NK-92 treated with Interleukin-12 subunit alpha and Interleukin-12 subunit beta, amount 100 ng/mL, for 24 hours (cell line): ENCODE data around the gene PRSS50.
"Not testable (repeated sequence)": the region's sequence is repeated elsewhere in the genome, so short reads cannot be mapped to it uniquely, and the experiment has no call there.

Source experiments
- DNase-seq: peaks from one replicate; lab custom pipeline; 2025; lab: John Stamatoyannopoulos, UW

PRSS50 gene, protein sequence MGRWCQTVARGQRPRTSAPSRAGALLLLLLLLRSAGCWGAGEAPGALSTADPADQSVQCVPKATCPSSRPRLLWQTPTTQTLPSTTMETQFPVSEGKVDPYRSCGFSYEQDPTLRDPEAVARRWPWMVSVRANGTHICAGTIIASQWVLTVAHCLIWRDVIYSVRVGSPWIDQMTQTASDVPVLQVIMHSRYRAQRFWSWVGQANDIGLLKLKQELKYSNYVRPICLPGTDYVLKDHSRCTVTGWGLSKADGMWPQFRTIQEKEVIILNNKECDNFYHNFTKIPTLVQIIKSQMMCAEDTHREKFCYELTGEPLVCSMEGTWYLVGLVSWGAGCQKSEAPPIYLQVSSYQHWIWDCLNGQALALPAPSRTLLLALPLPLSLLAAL

GRCh38 chr3:46717447-46718231 is at the start of gene PRSS50:
Gene PRSS50 (minus strand): TSS chr3:46717869. CDS start chr3:46717824, 45 bp downstream.
- DNase-seq, result no peak

DNA sequence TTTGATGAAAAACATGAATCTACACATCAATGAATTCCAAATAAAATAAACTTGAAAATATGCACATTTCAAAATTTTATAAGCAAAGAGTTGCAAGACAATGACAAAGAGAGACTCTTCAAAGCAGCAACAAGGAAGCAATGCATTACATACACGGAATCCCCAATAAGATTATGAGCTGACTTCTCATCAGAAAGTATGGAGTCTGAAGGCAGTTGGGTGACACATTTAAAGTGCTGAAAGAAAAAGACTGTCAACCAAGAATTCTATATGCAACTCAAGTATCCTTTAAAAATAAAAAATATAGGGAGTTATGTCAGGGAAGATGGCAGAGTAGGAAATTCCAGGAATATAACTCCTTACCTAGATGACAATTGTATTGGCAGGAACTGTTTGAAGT is 46.5 kb upstream of the PRSS50 start:
- DNase-seq, result no peak

DNA sequence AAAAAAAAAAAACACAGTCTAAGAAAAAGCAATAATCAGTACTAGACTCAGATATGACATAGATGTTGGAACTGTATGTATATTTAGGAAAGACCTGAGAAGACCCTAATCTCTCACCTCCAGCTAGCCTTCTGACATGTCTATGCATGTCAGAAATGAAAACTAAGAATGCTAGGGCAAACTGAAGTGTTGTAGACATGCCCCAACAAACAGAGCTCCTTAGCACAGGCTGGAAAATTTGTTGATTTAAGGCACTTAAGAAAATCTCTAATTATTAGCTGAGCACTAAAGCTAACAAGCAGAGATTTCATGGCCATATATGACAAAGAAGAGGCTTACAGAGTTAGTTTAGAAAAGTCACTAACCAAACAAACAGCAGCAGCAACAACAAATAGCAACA is 45.5 kb upstream of the PRSS50 start:
- no peak for DNase-seq

- DNase-seq, result no peak
These were observed 41.8 kb upstream of the PRSS50 start for GRCh38 chr3:46759239-46760167.

DNA sequence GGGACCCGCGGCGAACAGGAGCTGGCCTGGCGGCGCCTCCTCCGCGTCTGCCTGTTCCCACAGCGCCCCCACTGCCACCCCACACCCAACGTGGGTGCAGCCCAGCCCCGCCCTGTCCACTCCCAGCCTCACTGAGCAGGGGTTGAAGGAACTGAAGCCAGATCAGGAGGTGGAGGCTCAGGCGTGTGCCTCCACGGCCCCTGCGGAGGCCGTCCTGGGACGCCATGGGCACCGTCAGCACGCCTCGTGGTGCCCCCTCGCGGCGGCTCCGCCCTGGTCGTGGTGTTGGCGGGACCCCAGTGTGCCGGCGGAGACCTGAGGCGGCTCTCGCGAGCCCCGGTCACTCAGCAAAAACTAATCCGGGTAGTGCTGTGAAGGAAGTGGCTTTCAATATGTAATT is 39.0 kb upstream of the PRSS50 start:
- no peak for DNase-seq

DNA sequence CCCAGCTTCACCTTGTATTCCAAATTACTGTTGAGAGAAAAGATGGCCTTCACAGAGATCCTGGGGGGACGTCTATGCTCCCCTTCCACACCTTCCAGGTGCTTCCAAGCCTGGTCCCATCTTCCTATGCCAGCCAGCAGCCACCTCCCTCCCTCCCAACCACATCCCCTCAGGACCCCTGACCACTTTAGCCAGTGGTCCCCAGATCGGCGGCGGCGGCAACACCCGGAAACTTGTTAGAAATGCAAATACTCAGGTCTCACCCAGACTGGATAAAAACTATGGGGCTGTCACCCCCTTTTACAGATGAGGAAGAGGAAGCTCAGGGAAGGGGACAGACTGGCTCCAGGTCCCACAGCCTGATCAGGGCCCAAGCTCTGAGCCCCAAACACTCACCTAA is 38.0 kb upstream of the PRSS50 start:
- DNase-seq, result no peak

DNA sequence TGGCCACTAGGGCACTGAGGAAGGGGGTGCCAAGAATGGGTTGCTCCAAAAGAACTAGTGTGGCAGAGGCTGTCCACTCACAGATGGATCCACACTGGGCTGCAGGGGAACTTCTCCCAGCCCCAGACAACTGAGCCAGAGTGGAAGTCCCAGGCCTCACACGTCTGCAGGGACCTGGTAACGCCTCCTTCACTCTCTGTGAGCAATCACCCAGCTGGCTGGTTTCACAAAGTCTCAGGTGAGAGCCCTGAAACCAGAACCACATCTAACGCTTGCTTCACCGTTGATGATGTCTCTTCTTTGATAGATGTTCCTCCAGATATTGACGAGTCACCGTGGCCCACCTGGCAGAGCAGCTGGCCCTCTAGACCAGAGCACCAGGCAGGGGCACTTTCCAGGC is 35.5 kb upstream of the PRSS50 start:
- not testable (repeated sequence) for DNase-seq

DNA sequence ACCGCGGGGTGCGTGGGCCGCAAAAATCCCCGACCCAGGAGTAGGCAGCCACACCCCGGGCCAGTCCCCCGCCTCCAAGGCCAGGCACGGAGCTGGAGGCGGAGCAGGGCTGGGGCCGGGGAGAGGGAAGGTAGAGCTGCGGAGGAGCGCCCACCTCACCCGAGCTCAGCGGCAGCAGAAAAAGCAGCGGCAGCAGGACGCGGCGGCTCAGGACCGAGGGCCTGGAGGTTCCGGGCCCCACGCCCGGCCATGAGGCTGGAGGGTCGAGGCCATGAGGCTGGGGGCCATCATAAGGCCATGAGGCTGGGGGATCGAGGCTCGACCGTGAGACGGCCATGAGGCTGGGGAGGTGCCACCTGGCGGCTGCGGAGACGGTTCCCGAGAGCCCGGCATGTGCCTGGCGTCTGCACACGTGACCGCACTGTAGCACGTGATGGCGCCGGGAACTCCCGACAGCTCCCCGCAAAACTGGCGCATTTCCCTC is 32.9 kb upstream of the PRSS50 start:
- no peak for DNase-seq

DNA sequence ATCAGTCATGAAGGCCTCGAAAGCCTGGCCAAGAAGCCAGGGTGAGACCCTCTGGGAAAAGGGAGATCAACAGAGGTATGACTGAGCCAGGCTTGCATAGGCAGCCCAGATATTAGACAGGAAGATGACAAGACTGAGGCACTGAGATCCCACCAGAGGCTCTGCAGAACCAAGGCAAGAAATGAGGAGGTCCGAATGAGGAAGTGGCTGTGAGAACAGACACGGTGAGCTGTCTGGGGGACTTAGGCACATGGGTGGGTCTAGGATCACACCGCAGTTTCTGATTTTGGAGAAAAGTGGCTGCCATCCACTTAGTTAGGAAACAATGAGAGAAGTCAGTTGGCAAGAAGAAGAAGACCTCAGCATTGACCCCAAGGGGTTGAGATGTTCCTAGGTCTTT is 31.5 kb upstream of the PRSS50 start:
- no peak for DNase-seq

DNA sequence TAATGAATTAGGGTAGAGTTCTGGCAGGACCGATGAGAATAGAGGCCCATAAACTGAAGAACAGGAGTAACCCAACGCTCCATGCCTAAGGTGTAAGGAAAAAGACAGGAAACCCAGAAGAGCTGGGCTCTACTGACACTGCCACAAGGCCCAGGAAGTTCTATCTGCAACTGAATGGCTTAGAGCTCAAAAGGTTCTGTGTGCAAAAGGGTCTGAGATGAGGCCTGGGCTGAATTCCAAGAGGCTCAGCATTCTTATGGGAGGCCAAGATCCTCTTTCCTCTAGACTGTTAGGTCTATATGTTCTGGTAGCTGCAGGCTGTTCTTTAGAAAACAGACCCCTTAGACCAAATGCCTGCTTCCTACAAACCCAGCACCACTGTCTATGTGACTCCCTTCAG is 30.5 kb upstream of the PRSS50 start:
- no peak for DNase-seq

DNA sequence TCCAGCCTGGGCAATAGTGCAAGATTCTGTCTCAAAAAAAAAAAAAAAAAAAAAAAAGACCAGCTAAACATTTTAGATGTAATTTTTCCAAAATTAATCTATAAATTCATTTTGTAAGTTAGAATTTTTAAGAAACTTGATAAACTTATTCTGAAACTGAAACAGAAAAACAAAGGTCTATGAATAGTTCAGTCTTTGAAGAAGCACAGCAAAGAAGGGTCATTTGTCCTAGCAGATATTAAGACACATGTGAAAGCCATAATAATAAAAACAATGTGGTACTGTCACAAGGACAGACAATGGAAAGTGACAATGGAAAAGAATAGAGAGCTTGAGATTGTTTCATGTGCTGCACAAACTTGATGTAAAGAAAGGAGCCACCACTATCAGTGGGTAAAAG is 29.0 kb upstream of the PRSS50 start:
- no peak for DNase-seq

DNA sequence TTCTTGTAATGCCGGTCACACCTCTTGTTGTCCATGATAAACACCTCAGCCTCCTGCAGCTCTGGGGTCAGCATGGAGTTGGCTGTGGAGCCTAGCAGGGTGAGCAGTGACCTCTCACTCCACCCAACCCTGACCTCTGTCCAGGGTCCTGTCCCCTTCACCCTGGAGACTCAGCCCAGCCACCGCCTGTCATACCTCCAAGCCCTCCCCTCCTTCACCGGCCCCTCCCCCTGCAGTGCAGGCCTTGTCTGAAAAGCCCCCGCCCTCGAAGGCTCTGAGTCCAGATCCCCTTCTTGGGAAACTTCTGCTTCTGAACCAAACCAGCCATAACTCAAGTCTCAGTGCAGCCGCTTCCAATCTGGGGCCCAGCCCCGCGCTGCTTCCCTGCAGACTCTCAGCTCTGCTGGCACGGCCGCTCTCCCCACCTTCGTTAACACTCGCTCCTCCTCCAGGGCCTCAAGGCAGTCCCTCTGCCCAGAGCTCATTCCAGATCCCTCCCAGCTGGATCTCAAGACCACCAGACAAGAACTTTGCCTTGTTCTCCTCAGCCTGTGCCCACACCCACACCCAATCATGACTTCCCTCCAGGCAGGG is 25.4 kb upstream of the PRSS50 start:
- DNase-seq, result no peak

DNA sequence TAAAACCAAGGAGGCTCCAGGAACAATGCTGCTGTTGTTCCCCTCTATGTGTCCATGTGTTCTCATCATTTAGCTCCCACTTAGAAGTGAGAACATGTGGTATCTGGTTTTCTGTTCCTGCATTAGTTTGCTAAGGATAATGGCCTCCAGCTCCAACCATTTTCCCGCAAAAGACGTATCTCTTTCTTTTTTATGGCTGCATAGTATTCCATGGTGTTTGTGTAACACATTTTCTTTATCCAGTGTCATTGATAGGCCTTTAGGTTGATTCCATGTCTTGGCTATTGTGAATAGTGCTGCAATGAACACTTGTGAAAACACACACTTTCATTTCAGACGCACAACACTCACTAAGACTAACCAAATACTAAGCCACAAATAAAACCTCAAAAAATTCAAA is 21.9 kb upstream of the PRSS50 start:
- DNase-seq, result not testable (repeated sequence)

DNA sequence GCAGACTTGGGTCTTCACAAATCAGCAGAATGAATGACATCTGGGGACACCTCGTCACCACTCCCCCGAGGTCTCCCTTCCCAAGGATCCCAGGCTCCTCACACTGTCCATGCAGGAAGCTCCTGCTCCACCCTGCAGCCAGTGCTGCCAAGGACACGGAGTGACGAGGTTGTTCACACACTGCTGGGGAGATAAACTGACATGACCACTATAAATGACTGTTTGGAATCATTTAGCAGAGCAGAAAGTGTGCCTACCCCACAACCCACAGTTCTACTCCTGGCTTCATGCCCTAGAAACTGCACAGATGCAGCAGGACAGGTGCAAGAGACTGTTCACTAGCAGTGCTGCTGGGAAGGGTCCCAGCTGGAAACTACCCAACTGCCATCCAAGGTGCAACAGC is 19.7 kb upstream of the PRSS50 start:
- DNase-seq, result no peak

GRCh38 chr3:46736006-46736872 is 18.6 kb upstream of the PRSS50 start:
- DNase-seq, result no peak

DNA sequence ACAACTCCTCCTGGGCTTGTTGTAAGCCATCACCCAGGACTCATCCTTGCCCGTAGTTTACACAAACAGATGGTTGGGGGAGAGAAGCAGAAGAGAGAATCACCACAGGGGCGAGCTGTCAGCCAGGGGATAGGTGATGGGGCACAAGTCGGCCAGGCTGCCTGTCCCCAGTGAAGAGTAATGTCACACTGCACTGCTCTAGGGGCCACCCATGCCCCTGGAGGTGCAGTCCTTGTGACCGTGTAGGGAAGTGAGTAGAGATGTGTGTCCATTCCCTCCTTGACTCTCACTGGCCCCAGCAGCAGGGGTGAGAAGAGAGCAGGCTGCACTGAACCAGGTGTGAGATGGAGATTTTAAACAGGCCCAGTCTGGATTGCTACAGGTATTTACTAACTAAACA is 17.1 kb upstream of the PRSS50 start:
- DNase-seq, result no peak

- DNase-seq, result no peak
These were observed 15.5 kb upstream of the PRSS50 start for GRCh38 chr3:46733026-46733800.

DNA sequence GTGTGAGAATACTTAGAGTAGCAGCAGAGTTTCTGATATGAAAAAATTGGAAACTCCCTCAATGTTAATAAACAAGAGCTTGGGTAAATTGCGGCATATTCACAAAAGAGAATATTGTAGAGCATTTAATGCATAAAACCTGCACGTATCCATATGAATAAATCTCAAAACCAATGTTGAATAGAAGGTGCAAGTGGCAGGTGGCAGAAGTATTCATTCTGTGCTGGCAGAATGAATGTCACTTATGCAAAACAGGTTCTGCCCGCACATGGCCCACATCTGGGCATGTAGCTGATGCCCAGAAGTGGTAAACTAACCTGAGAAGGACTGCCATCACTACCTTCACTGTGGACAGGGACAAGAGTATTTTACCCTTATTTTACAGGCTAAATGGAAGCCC is 14.1 kb upstream of the PRSS50 start:
- DNase-seq, result no peak

DNA sequence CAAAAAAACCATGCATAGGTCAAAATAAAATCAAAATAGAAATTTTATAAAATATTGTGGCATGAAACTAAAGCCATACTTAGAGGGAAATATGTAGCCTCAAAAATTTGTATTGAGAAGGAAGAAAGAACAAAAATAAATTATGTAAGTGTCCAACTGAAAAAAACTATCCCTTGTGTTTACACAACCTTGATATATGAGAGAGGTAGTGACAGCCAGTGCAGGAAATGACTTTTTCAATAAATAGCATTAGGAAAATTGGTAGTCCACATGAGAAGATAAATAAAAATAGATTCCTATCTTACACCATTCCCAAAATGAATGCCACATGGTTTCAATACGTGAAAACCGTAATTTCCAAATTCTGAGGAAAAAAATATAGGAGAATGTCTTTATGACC is 13.2 kb upstream of the PRSS50 start:
- DNase-seq, result no peak

- DNase-seq, result no peak
These were observed 11.4 kb upstream of the PRSS50 start for GRCh38 chr3:46729038-46729437.
